Lung (tissue), 12 donors: ENCODE results near the gene MBTPS2. TPM values are rescaled to one million over a fixed set of nuclear protein-coding genes. Genes with fewer than 3 reads are reported as not detected.
"Not testable (repeated sequence)": the region's sequence is repeated elsewhere in the genome, so short reads cannot be mapped to it uniquely, and the experiment has no call there.

Experiments used
- ATAC-seq: fragments of 200-7000 bp; cut with Tn5 transposase; one replicate; pipeline ENCODE4 v1.9.1; 2020; ENCODE audit warnings: moderate number of reproducible peaks; ENCODE audit not compliant: insufficient read depth, low FRiP score
- DNase-seq, 3 donors: peaks; one replicate each; pipeline ENCODE4 v3.0.0-alpha.2; 2013 to 2017
- H3K27ac ChIP-seq, 2 donors: one replicate each; pipeline ENCODE4 v1.5.1; 2013; ENCODE audit warnings: mild to moderate bottlenecking in 2 of 2, moderate library complexity in 2 of 2, control low read depth in 1 of 2, inconsistent platforms in 1 of 2, low read depth in 1 of 2, low read length in 1 of 2
- H3K27me3 ChIP-seq, 3 donors: one replicate each; pipeline ENCODE4 v1.5.1; 2013; ENCODE audit warnings: low read length in 2 of 3; ENCODE audit not compliant: control insufficient read depth in 3 of 3, insufficient read depth in 3 of 3
- H3K36me3 ChIP-seq, 4 donors: one replicate each; pipeline ENCODE4 v1.5.1; 2013; ENCODE audit warnings: low read length in 4 of 4, mild to moderate bottlenecking in 1 of 4, moderate library complexity in 1 of 4; ENCODE audit not compliant: control insufficient read depth in 4 of 4, insufficient read depth in 4 of 4
- H3K4me1 ChIP-seq, 5 donors: one replicate each; pipeline ENCODE4 v1.5.1; 2013; ENCODE audit warnings: low read length in 5 of 5, mild to moderate bottlenecking in 2 of 5, moderate library complexity in 1 of 5; ENCODE audit not compliant: control insufficient read depth in 5 of 5, insufficient read depth in 5 of 5
- H3K4me3 ChIP-seq: one replicate; pipeline ENCODE4 v1.5.1; 2013; ENCODE audit warnings: mild to moderate bottlenecking, control low read depth, moderate library complexity
- H3K9ac ChIP-seq, 2 donors: one replicate each; pipeline ENCODE4 v1.5.1; 2013; ENCODE audit warnings: low read length in 2 of 2, control low read depth in 1 of 2; ENCODE audit not compliant: insufficient read depth in 1 of 2
- H3K9me3 ChIP-seq, 4 donors: one replicate each; pipeline ENCODE4 v1.5.1; 2013; ENCODE audit warnings: low read length in 3 of 4, mild to moderate bottlenecking in 1 of 4, moderate library complexity in 1 of 4; ENCODE audit not compliant: control insufficient read depth in 4 of 4, insufficient read depth in 3 of 4
- CTCF ChIP-seq: IDR thresholded peaks from 2 replicates; pipeline ENCODE4 v1.5.1; 2012; ENCODE audit warnings: mild to moderate bottlenecking; ENCODE audit errors: control extremely low read depth, extremely low read depth
- WGBS, 2 donors: extraction: QIAGEN DNeasy Blood & Tissue Kit; methylation state at CpG; one replicate each; pipeline ENCODE4 v1.1.7; 2013; 5-methylcytosine and 5-hydroxymethylcytosine counted together
- polyA plus RNA-seq, 2 donors: library from polyadenylated mRNA; stranded (reverse); fragments of 200-250 nt; gene quantifications; one replicate each; pipeline ENCODE4 v1.2.1, GENCODE V29; 2013
- total RNA-seq, 2 donors: library from RNA; depleted of rRNA in 1 of 2; stranded (reverse); fragments of >200 nt in 1 of 2; gene quantifications; one replicate each; pipeline ENCODE4 v1.2.1, GENCODE V29; 2014 to 2021
- donor health status: control.
- donor health status: control.
- donor health status: Bipolar disorder and iron deficiency.
- donor health status: healthy.
- donor health status: DM: yes; HTN: yes; CAD: no.

MBTPS2 gene
- total and polyA plus RNA-seq, 4 donors, result 2.0 to 21.7 (median 10.4) TPM

GRCh38 chrX:21870494-21870893 lies 31.1 kb downstream of the MBTPS2 start:
- WGBS, 2 donors, result 81 to 82% methylated on average over 1 of the region's 1 CpG
- DNase-seq (peak in 2 of 3 donors; percentile 38 to 50), ATAC-seq (no peak)
- peaks cover 0 to under 1% (median 0%) of the 10 kb centered on the region in 5 donors for H3K4me1 ChIP-seq
- H3K36me3 ChIP-seq, result no peaks in the 10 kb centered on the region
- TF ChIP-seq CTCF, result no peak
- no peak overlapping the region for H3K27ac ChIP-seq
- peaks cover 0 to 11% (median 3%) of the 10 kb centered on the region in 3 donors for H3K27me3 ChIP-seq
- H3K4me3 ChIP-seq, result no peak overlapping the region
- H3K9me3 ChIP-seq, result no peaks in the 10 kb centered on the region
- H3K9ac ChIP-seq, result no peak overlapping the region

- H3K4me1 ChIP-seq, result no peaks in the 10 kb centered on the region
- H3K36me3 ChIP-seq, result no peaks in the 10 kb centered on the region
- peaks cover 0 to 14% (median 3%) of the 10 kb centered on the region in 3 donors for H3K27me3 ChIP-seq
- H3K9ac ChIP-seq, result no peak overlapping the region
- DNase-seq (peak in 2 of 3 donors; percentile 3 to 11), ATAC-seq (no peak)
- no peak for TF ChIP-seq CTCF
- no peak overlapping the region for H3K27ac ChIP-seq
- H3K9me3 ChIP-seq, result no peaks in the 10 kb centered on the region
- WGBS, 2 donors, result 63 to 80% methylated on average over 4 of the region's 4 CpGs
- no peak overlapping the region for H3K4me3 ChIP-seq
These were observed 33.8 kb downstream of the MBTPS2 start for GRCh38 chrX:21873063-21873775.

GRCh38 chrX:21874182-21874581 lies 34.8 kb downstream of the MBTPS2 start:
- H3K9ac ChIP-seq, H3K4me3 ChIP-seq, DNase-seq, H3K4me1 ChIP-seq, H3K36me3 ChIP-seq, ATAC-seq, H3K27ac ChIP-seq, H3K9me3 ChIP-seq: not testable (repeated sequence)
- peaks cover 0 to 14% (median 9%) of the 10 kb centered on the region in 3 donors for H3K27me3 ChIP-seq
- WGBS, 2 donors, result 77 to 85% methylated on average over 3 of the region's 3 CpGs

- peaks cover 0 to 14% (median 9%) of the 10 kb centered on the region in 3 donors for H3K27me3 ChIP-seq
- no peak overlapping the region for H3K4me3 ChIP-seq
- DNase-seq (no peak), ATAC-seq (no peak)
- no peaks in the 10 kb centered on the region for H3K9me3 ChIP-seq
- 47 to 91% methylated on average over 1 of the region's 1 CpG for WGBS, 2 donors
- no peak overlapping the region for H3K9ac ChIP-seq
- peaks cover 0 to 3% (median 0%) of the 10 kb centered on the region in 4 donors for H3K36me3 ChIP-seq
- no peak overlapping the region for H3K27ac ChIP-seq
- no peaks in the 10 kb centered on the region for H3K4me1 ChIP-seq
- TF ChIP-seq CTCF, result no peak
These were observed 35.6 kb downstream of the MBTPS2 start for GRCh38 chrX:21875013-21875412.
